Measurements from ENCODE around the gene NAT16. TPM values are rescaled to one million over a fixed set of nuclear protein-coding genes. Genes with fewer than 3 reads are reported as not detected.

The NAT16 gene
- total and polyA plus RNA-seq, 2 of the 13 experiments (the other 11 are each of a cell fraction or from before 2014, with no cell fraction given) = 0.04 TPM; not detected in 1

DNA sequence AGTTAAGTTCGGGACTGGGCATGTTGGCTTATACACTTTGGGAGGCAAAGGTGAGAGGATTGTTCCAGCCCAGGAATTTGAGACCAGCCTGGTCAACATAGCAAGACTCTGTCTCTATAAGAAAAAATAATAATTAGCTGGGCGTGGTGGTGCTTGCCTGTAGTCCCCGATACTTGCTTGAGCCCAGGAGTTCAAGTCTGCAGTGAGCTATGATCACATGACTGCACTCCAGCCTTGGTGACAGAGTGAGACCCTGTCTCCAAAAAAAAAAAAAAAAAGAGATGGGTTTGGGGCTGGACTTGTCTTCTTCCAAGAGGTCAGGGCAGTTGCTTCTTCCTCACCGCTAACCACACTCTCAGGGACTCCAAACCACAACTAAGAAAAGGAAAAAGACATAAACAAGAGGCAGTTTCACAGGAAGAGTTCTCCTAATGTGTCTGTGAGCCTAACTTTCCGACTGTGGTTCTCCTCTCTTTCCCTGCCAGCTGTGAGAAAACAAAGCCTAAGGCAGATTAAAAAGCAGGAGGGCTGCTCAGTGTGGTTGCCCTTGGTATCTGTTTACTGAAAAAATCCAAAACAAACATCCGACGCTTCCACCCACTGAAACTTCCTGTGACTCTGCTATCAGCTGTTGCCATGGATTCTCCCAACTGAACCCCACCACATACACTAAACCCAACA, 55.6 kb downstream of the NAT16 start (continued):
- TF ChIP-seq TMF1 (CRISPR knock-in tag; IDR thresholded peaks at IDR 0.05; ENCODE audit: low read depth) (0 out of 2 replicates have a peak, but pooled peaks have one; percentile 8), MED13 (CRISPR knock-in tag; IDR thresholded peaks at IDR 0.05) (no peak), CHD4 (IDR thresholded peaks at IDR 0.05; ENCODE audit: borderline replicate concordance, low read length) (0 out of 2 replicates have a peak, but pooled peaks have one; percentile 1), SOX5 (CRISPR knock-in tag; IDR thresholded peaks at IDR 0.05; ENCODE audit: borderline replicate concordance) (peak; percentile 82; the same call in 1 of the 2 replicates), IKZF5 (CRISPR knock-in tag; IDR thresholded peaks at IDR 0.05) (peak; percentile 77; the same call in 1 of the 2 replicates), SNAPC2 (CRISPR knock-in tag; IDR thresholded peaks at IDR 0.05) (0 out of 2 replicates have a peak, but pooled peaks have one; percentile 21), ZNF207 (IDR thresholded peaks at IDR 0.05; ENCODE audit: borderline replicate concordance) (no peak), ZNF3 (CRISPR knock-in tag; IDR thresholded peaks at IDR 0.05) (no peak), GPN1 (CRISPR knock-in tag; IDR thresholded peaks at IDR 0.05; ENCODE audit: borderline replicate concordance) (no peak), ISX (CRISPR knock-in tag; conservative IDR thresholded peaks at IDR 0.05) (no peak), ZNF253 (CRISPR knock-in tag; IDR thresholded peaks at IDR 0.05; ENCODE audit: borderline replicate concordance) (no peak), NR2F1 (CRISPR knock-in tag; IDR thresholded peaks at IDR 0.05) (peak in 1 of 2 experiments; percentile 37; a peak in 1 of 4 replicates), SNRNP70 (IDR thresholded peaks at IDR 0.05; ENCODE audit: low read depth, low read length) (no peak), JDP2 (CRISPR knock-in tag; IDR thresholded peaks at IDR 0.05; ENCODE audit: borderline replicate concordance) (no peak), EED (CRISPR knock-in tag; IDR thresholded peaks at IDR 0.05) (no peak), DMAP1 (CRISPR knock-in tag; IDR thresholded peaks at IDR 0.05) (no peak)
- TF ChIP-seq, protein P1, sequence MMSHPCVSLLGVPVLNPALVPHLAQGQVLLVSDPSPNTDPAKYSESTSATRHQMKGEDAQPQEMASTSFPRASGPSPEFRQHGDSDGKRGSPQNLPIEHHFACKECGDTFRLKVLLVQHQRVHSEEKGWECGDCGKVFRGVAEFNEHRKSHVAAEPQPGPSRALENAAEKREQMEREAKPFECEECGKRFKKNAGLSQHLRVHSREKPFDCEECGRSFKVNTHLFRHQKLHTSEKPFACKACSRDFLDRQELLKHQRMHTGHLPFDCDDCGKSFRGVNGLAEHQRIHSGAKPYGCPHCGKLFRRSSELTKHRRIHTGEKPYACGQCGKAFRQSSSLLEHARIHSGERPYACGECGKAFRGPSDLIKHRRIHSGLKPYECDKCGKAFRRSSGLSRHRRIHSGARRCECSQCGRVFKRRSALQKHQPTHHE (CRISPR knock-in tag; IDR thresholded peaks at IDR 0.05; ENCODE audit: borderline replicate concordance) = no peak
- TF ChIP-seq, protein P2, sequence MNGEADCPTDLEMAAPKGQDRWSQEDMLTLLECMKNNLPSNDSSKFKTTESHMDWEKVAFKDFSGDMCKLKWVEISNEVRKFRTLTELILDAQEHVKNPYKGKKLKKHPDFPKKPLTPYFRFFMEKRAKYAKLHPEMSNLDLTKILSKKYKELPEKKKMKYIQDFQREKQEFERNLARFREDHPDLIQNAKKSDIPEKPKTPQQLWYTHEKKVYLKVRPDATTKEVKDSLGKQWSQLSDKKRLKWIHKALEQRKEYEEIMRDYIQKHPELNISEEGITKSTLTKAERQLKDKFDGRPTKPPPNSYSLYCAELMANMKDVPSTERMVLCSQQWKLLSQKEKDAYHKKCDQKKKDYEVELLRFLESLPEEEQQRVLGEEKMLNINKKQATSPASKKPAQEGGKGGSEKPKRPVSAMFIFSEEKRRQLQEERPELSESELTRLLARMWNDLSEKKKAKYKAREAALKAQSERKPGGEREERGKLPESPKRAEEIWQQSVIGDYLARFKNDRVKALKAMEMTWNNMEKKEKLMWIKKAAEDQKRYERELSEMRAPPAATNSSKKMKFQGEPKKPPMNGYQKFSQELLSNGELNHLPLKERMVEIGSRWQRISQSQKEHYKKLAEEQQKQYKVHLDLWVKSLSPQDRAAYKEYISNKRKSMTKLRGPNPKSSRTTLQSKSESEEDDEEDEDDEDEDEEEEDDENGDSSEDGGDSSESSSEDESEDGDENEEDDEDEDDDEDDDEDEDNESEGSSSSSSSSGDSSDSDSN (CRISPR knock-in tag; IDR thresholded peaks at IDR 0.05) = peak; percentile 43; the same call in 1 of the 2 replicates
- TF ChIP-seq, protein P3, sequence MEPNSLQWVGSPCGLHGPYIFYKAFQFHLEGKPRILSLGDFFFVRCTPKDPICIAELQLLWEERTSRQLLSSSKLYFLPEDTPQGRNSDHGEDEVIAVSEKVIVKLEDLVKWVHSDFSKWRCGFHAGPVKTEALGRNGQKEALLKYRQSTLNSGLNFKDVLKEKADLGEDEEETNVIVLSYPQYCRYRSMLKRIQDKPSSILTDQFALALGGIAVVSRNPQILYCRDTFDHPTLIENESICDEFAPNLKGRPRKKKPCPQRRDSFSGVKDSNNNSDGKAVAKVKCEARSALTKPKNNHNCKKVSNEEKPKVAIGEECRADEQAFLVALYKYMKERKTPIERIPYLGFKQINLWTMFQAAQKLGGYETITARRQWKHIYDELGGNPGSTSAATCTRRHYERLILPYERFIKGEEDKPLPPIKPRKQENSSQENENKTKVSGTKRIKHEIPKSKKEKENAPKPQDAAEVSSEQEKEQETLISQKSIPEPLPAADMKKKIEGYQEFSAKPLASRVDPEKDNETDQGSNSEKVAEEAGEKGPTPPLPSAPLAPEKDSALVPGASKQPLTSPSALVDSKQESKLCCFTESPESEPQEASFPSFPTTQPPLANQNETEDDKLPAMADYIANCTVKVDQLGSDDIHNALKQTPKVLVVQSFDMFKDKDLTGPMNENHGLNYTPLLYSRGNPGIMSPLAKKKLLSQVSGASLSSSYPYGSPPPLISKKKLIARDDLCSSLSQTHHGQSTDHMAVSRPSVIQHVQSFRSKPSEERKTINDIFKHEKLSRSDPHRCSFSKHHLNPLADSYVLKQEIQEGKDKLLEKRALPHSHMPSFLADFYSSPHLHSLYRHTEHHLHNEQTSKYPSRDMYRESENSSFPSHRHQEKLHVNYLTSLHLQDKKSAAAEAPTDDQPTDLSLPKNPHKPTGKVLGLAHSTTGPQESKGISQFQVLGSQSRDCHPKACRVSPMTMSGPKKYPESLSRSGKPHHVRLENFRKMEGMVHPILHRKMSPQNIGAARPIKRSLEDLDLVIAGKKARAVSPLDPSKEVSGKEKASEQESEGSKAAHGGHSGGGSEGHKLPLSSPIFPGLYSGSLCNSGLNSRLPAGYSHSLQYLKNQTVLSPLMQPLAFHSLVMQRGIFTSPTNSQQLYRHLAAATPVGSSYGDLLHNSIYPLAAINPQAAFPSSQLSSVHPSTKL (CRISPR knock-in tag; IDR thresholded peaks at IDR 0.05) = peak; percentile 77
- TF ChIP-seq, protein P4, sequence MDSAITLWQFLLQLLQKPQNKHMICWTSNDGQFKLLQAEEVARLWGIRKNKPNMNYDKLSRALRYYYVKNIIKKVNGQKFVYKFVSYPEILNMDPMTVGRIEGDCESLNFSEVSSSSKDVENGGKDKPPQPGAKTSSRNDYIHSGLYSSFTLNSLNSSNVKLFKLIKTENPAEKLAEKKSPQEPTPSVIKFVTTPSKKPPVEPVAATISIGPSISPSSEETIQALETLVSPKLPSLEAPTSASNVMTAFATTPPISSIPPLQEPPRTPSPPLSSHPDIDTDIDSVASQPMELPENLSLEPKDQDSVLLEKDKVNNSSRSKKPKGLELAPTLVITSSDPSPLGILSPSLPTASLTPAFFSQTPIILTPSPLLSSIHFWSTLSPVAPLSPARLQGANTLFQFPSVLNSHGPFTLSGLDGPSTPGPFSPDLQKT (CRISPR knock-in tag; IDR thresholded peaks at IDR 0.05; ENCODE audit: borderline replicate concordance) = no peak
